Mucosa of descending colon (tissue), 3 donors: Measurements from ENCODE around the gene DPPA5. TPM values are rescaled to one million over a fixed set of nuclear protein-coding genes. Genes with fewer than 3 reads are reported as not detected.
"Not testable (repeated sequence)": the region's sequence is repeated elsewhere in the genome, so short reads cannot be mapped to it uniquely, and the experiment has no call there.

Source experiments
- ATAC-seq: fragments of 200-7000 bp; cut with Tn5 transposase; one replicate; pipeline ENCODE4 v1.9.1; 2020; ENCODE audit warnings: mild to moderate bottlenecking, moderate library complexity
- DNase-seq, 3 donors: peaks; one replicate each; pipeline ENCODE4 v3.0.0-alpha.2; 2020
- H3K36me3 ChIP-seq: fragments of 200-600 bp; one replicate; pipeline ENCODE4 v1.8.0; 2021; ENCODE audit warnings: low read depth, mild to moderate bottlenecking
- H3K4me1 ChIP-seq: fragments of 200-600 bp; one replicate; pipeline ENCODE4 v1.8.0; 2021; ENCODE audit warnings: low read depth, mild to moderate bottlenecking
- H3K4me3 ChIP-seq: fragments of 200-600 bp; one replicate; pipeline ENCODE4 v1.8.0; 2021; ENCODE audit warnings: mild to moderate bottlenecking
- H3K9me3 ChIP-seq: fragments of 200-600 bp; one replicate; pipeline ENCODE4 v1.8.0; 2021; ENCODE audit warnings: mild to moderate bottlenecking
- CTCF ChIP-seq: fragments of 200-600 bp; IDR thresholded peaks from one replicate; pipeline ENCODE4 v1.8.0; 2022; ENCODE audit warnings: antibody characterized with exemption, mild to moderate bottlenecking
- intact Hi-C, 2 donors: fragments of 100-400 bp; cut with DNase I in 1 of 2; cut with micrococcal nuclease in 1 of 2; formaldehyde crosslinking; loops; one replicate each; pipeline versions ENCODE4 v1.11.0 to v1.11.1; 2022; cut with DNase I, micrococcal nuclease
- long read RNA-seq, 2 donors: library from polyadenylated mRNA; unstranded; transcript quantifications; one replicate each; pipeline ENCODE4 v2.0.0, GENCODE V29; 2019 to 2021
- total RNA-seq, 3 donors: library from RNA; stranded (reverse); fragmentation: NEBNext Ultra II Directional in 2 of 3; extraction: Animal tissue kit (Norgen Biotek cat#: 25700) in 2 of 3; gene quantifications; one replicate each; pipeline versions ENCODE4 v1.2.1 to v1.2.4, GENCODE V29; 2021 to 2023
- donor health status: DM: no; HTN: no; CAD: no; lungs with moderate emphysema.
- donor health status: DM: no; HTN: no; CAD: no.
- donor health status: DM: no; HTN: yes; CAD: no.

Gene DPPA5
- total RNA-seq, result not detected
- long read RNA-seq, donor 1, result 0 reads
- long read RNA-seq, donor 2, result 0 reads

GRCh38 chr6:73353636-73354593 lies at the start of gene DPPA5:
Gene DPPA5 (minus strand): TSS chr6:73354276. CDS start chr6:73354225, 51 bp downstream.
- TF ChIP-seq CTCF, result no peak
- intact Hi-C loops, result no loop called here
- Histone ChIP-seq H3K4me1 (no peaks in the 10 kb centered on the region), H3K4me3 (no peak within 1 kb of the TSS), H3K36me3 (no peaks in the 10 kb centered on the region), H3K9me3 (no peaks in the 10 kb centered on the region)
- ATAC-seq (no peak), DNase-seq (no peak)

GRCh38 chr6:73400656-73401055 lies 46.6 kb upstream of the DPPA5 start:
- H3K4me1 ChIP-seq, result no peaks in the 10 kb centered on the region
- H3K9me3 ChIP-seq, result no peaks in the 10 kb centered on the region
- no peak overlapping the region for H3K4me3 ChIP-seq
- DNase-seq (no peak), ATAC-seq (no peak)
- no peaks in the 10 kb centered on the region for H3K36me3 ChIP-seq
- no peak for TF ChIP-seq CTCF
- intact Hi-C loops, result no loop called here

GRCh38 chr6:73395875-73396274 lies 41.8 kb upstream of the DPPA5 start:
- ATAC-seq (no peak), DNase-seq (no peak)
- intact Hi-C loops, result no loop called here
- H3K4me3 ChIP-seq, result no peak overlapping the region
- H3K9me3 ChIP-seq, result no peaks in the 10 kb centered on the region
- no peaks in the 10 kb centered on the region for H3K4me1 ChIP-seq
- no peak for TF ChIP-seq CTCF
- H3K36me3 ChIP-seq, result no peaks in the 10 kb centered on the region

GRCh38 chr6:73394577-73395354 lies 40.7 kb upstream of the DPPA5 start, which contains the start of gene DDX43:
Gene DDX43 (plus strand): TSS chr6:73394828. CDS start chr6:73394906, 78 bp downstream.
- intact Hi-C loops, result no loop called here
- ATAC-seq (peak; percentile 70), DNase-seq (peak; percentile 34 to 76 (median 64))
- Histone ChIP-seq H3K4me1 (no peaks in the 10 kb centered on the region), H3K9me3 (no peaks in the 10 kb centered on the region), H3K36me3 (no peaks in the 10 kb centered on the region), H3K4me3 (no peak within 1 kb of the TSS)
- no peak for TF ChIP-seq CTCF

- intact Hi-C loops, result no loop called here
- DNase-seq (no peak), ATAC-seq (no peak)
- no peaks in the 10 kb centered on the region for H3K36me3 ChIP-seq
- H3K4me3 ChIP-seq, result no peak overlapping the region
- no peak for TF ChIP-seq CTCF
- H3K9me3 ChIP-seq, result no peaks in the 10 kb centered on the region
- peaks cover 2% of the 10 kb centered on the region for H3K4me1 ChIP-seq
Measured at GRCh38 chr6:73393278-73393677, 39.2 kb upstream of the DPPA5 start.

- H3K36me3 ChIP-seq, intact Hi-C loops, ATAC-seq, H3K4me3 ChIP-seq, H3K4me1 ChIP-seq, DNase-seq, H3K9me3 ChIP-seq: not testable (repeated sequence)
Measured at GRCh38 chr6:73392188-73392587, 38.1 kb upstream of the DPPA5 start.
